K562 (cell line): Measurements from ENCODE around the gene SCAF11. TPM values are rescaled to one million over a fixed set of nuclear protein-coding genes. Genes with fewer than 3 reads are reported as not detected.

Experiments
- BACH1 ChIP-seq: fragments of 200-800 bp; sonication (Bioruptor generic); IDR thresholded peaks from 2 replicates; pipeline ENCODE4 v1.6.1; 2016; ENCODE audit warnings: missing genetic modification characterization, missing compliant biosample characterization
- DNMT1 ChIP-seq: fragments of 450-650 bp; IDR thresholded peaks from 2 replicates; pipeline ENCODE4 v1.6.1; 2016; ENCODE audit warnings: antibody characterized with exemption, mild to moderate bottlenecking
- ETV6 ChIP-seq, 3 experiments: fragments of 150-350 bp in 1 of 3; sonication (generic) in 1 of 3; formaldehyde crosslinking in 1 of 3; IDR thresholded peaks; 2 replicates each; pipeline versions ENCODE4 v1.6.1 to v1.8.0; 2014 to 2022; ENCODE audit warnings: borderline replicate concordance in 2 of 3, low read depth in 2 of 3, antibody characterized with exemption in 1 of 3, low read length in 1 of 3, mild to moderate bottlenecking in 1 of 3, missing genetic modification reagents in 1 of 3
- EWSR1 ChIP-seq: fragments of 450-650 bp; IDR thresholded peaks from 2 replicates; pipeline ENCODE4 v1.6.1; 2018; ENCODE audit warnings: borderline replicate concordance, mild to moderate bottlenecking, low read depth, moderate library complexity; ENCODE audit not compliant: partially characterized antibody
- HDAC2 ChIP-seq: fragments of 450-650 bp; IDR thresholded peaks from 2 replicates; pipeline ENCODE4 v1.6.1; 2016; ENCODE audit warnings: mild to moderate bottlenecking
- HIVEP1 ChIP-seq: fragments of 250-450 bp; sonication (Bioruptor Pico); IDR thresholded peaks from 2 replicates; pipeline ENCODE4 v1.4.0; 2020; ENCODE audit warnings: mild to moderate bottlenecking
- KHSRP ChIP-seq: fragments of 450-650 bp; IDR thresholded peaks from 2 replicates; pipeline ENCODE4 v1.6.1; 2017
- KLF10 ChIP-seq: fragments of 250-450 bp; sonication (Bioruptor Pico); IDR thresholded peaks from 2 replicates; pipeline ENCODE4 v1.6.1; 2021; ENCODE audit warnings: matching md5 sums
- RBM34 ChIP-seq: fragments of 200-400 bp; formaldehyde crosslinking; IDR thresholded peaks from 2 replicates; pipeline ENCODE4 v1.6.1; 2018; ENCODE audit warnings: low read length, borderline replicate concordance; ENCODE audit not compliant: insufficient read depth
- SRSF9 ChIP-seq: fragments of 200-400 bp; formaldehyde crosslinking; IDR thresholded peaks from 2 replicates; pipeline ENCODE4 v1.6.1; 2017; ENCODE audit warnings: low read depth, low read length, borderline replicate concordance
- SUPT5H ChIP-seq: fragments of 450-650 bp; IDR thresholded peaks from 2 replicates; pipeline ENCODE4 v1.6.1; 2016
- ZNF197 ChIP-seq: fragments of 200-800 bp; sonication (Bioruptor generic); IDR thresholded peaks from 2 replicates; pipeline ENCODE4 v1.6.1; 2016; ENCODE audit warnings: low read depth, missing genetic modification characterization, missing compliant biosample characterization
- ZNF668 ChIP-seq: fragments of 250-450 bp; sonication (Bioruptor Pico); IDR thresholded peaks from 2 replicates; pipeline ENCODE4 v1.8.0; 2022; ENCODE audit warnings: mild to moderate bottlenecking, inconsistent platforms
- polyA plus RNA-seq, 8 experiments: library from polyadenylated mRNA; depleted of rRNA in 4 of 8; stranded (reverse) in 5 of 8; unstranded in 3 of 8; fragments of >200 nt; fragmentation: Nextera tagmentation in 2 of 8; fragmentation: Illumina TruSeq in 1 of 8; extraction: Ambion mirVana in 2 of 8; extraction: Trizol in 1 of 8; gene quantifications; 2 replicates each; pipeline versions ENCODE4 v1.2.1 to v1.2.3, GENCODE V29; 2011 to 2014; ENCODE audit warnings: inconsistent platforms in 1 of 8, missing spikeins in 1 of 8
- total RNA-seq, 7 experiments: library from RNA; depleted of rRNA in 6 of 7; stranded (reverse); fragments of >200 nt in 6 of 7; fragmentation: Illumina TruSeq in 2 of 7; extraction: Trizol in 2 of 7; gene quantifications; 2 replicates each; pipeline versions ENCODE4 v1.2.1 to v1.2.3, GENCODE V29; 2011 to 2021; ENCODE audit warnings: low replicate concordance in 1 of 7
- TF ChIP-seq, protein P1 (sequence below): sonication (generic); formaldehyde crosslinking; IDR thresholded peaks from 2 replicates; pipeline ENCODE4 v1.8.0; 2022; ENCODE audit warnings: mild to moderate bottlenecking, missing genetic modification reagents
- TF ChIP-seq, protein P2 (sequence below): fragments of 450-650 bp; IDR thresholded peaks from 2 replicates; pipeline ENCODE4 v1.6.1; 2016; ENCODE audit warnings: low read depth
- TF ChIP-seq, protein P3 (sequence below): IDR thresholded peaks from 2 replicates; pipeline ENCODE4 v1.6.1; 2011; ENCODE audit warnings: borderline replicate concordance, low read depth, mild to moderate bottlenecking, moderate library complexity, low read length; ENCODE audit not compliant: insufficient read depth, poor library complexity, severe bottlenecking

The SCAF11 gene
- total and polyA plus RNA-seq, 9 of the 15 experiments (the other 6 are each of a cell fraction or from before 2014, with no cell fraction given): 30.4 to 119 (median 80.0) TPM

DNA sequence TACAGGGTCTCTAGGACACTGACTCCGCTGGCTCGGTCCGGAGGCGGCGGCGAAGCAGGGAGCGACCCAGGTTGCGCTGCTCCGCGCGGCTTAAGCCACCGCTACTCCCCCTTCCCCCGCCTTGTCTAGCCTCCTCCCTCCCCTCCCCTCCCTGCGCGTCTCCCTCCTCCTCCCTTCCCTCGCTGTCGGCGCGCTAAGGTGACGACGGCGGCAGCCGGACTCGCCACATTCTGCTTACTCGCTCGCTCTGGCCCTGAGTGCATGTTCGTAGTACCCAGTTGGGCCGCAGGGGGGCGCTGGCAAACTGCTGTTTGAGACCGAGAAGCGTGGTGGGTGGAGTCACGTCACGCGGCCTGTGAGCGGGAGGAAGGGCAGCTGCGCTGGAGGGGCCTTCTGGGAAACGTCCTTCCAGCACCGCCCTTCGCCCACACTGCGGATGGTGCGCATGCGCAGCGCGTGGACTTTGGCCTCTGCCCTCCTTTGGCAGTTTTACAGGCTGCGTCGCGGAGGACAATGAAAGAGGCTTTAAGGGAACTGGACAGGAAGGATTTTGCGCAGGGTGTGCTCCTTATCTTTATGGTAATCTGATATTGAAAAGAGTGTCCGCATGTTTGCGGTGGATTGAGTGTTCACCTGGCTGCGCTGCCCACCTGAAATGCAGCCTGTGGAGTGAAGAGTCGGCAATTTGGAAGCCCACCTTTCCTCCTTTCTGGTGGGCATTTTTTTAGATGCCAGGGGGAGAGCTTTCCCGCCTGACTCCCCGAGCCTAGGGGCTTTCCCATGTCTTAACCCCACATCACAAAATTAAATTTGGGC is at the start of gene SCAF11 (continued):
- TF ChIP-seq KHSRP (peak; percentile 63; the same call in 1 of the 2 replicates), HDAC2 (no peak), RBM34 (no peak), ETV6 (IDR thresholded peaks at IDR 0.05; ENCODE audit: borderline replicate concordance in 1 of 2, low read depth in 2 of 2, low read length in 1 of 2) (no peak), ETV6 (CRISPR knock-in tag; IDR thresholded peaks at IDR 0.05; ENCODE audit: borderline replicate concordance) (0 out of 2 replicates have a peak, but pooled peaks have one; percentile 88), KLF10 (CRISPR knock-in tag) (no peak), SRSF9 (no peak), DNMT1 (no peak), ZNF197 (no peak), EWSR1 (no peak), HIVEP1 (CRISPR knock-in tag) (no peak), SUPT5H (peak; percentile 79), BACH1 (tag) (peak; percentile 97), ZNF668 (no peak)
- TF ChIP-seq, protein P1, sequence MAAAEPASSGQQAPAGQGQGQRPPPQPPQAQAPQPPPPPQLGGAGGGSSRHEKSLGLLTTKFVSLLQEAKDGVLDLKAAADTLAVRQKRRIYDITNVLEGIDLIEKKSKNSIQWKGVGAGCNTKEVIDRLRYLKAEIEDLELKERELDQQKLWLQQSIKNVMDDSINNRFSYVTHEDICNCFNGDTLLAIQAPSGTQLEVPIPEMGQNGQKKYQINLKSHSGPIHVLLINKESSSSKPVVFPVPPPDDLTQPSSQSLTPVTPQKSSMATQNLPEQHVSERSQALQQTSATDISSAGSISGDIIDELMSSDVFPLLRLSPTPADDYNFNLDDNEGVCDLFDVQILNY (CRISPR knock-in tag): 0 out of 2 replicates have a peak, but pooled peaks have one; percentile 92
- TF ChIP-seq, protein P2, sequence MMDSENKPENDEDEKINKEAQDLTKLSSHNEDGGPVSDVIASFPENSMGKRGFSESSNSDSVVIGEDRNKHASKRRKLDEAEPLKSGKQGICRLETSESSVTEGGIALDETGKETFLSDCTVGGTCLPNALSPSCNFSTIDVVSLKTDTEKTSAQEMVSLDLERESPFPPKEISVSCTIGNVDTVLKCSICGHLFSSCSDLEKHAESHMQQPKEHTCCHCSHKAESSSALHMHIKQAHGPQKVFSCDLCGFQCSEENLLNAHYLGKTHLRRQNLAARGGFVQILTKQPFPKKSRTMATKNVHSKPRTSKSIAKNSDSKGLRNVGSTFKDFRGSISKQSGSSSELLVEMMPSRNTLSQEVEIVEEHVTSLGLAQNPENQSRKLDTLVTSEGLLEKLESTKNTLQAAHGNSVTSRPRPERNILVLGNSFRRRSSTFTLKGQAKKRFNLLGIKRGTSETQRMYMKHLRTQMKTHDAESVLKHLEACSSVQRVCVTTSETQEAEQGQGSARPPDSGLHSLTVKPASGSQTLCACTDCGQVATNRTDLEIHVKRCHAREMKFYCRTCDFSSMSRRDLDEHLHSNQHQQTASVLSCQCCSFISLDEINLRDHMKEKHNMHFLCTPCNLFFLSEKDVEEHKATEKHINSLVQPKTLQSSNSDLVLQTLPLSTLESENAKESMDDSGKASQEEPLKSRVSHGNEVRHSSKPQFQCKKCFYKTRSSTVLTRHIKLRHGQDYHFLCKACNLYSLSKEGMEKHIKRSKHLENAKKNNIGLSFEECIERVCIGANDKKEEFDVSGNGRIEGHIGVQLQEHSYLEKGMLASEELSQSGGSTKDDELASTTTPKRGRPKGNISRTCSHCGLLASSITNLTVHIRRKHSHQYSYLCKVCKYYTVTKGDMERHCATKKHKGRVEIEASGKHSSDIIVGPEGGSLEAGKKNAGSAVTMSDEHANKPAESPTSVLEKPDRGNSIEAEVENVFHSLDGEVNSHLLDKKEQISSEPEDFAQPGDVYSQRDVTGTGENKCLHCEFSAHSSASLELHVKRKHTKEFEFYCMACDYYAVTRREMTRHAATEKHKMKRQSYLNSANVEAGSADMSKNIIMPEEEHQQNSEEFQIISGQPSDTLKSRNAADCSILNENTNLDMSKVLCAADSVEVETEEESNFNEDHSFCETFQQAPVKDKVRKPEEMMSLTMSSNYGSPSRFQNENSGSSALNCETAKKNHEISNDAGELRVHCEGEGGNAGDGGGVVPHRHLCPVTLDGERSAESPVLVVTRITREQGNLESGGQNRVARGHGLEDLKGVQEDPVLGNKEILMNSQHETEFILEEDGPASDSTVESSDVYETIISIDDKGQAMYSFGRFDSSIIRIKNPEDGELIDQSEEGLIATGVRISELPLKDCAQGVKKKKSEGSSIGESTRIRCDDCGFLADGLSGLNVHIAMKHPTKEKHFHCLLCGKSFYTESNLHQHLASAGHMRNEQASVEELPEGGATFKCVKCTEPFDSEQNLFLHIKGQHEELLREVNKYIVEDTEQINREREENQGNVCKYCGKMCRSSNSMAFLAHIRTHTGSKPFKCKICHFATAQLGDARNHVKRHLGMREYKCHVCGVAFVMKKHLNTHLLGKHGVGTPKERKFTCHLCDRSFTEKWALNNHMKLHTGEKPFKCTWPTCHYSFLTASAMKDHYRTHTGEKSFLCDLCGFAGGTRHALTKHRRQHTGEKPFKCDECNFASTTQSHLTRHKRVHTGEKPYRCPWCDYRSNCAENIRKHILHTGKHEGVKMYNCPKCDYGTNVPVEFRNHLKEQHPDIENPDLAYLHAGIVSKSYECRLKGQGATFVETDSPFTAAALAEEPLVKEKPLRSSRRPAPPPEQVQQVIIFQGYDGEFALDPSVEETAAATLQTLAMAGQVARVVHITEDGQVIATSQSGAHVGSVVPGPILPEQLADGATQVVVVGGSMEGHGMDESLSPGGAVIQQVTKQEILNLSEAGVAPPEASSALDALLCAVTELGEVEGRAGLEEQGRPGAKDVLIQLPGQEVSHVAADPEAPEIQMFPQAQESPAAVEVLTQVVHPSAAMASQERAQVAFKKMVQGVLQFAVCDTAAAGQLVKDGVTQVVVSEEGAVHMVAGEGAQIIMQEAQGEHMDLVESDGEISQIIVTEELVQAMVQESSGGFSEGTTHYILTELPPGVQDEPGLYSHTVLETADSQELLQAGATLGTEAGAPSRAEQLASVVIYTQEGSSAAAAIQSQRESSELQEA: no peak
- TF ChIP-seq, protein P3, sequence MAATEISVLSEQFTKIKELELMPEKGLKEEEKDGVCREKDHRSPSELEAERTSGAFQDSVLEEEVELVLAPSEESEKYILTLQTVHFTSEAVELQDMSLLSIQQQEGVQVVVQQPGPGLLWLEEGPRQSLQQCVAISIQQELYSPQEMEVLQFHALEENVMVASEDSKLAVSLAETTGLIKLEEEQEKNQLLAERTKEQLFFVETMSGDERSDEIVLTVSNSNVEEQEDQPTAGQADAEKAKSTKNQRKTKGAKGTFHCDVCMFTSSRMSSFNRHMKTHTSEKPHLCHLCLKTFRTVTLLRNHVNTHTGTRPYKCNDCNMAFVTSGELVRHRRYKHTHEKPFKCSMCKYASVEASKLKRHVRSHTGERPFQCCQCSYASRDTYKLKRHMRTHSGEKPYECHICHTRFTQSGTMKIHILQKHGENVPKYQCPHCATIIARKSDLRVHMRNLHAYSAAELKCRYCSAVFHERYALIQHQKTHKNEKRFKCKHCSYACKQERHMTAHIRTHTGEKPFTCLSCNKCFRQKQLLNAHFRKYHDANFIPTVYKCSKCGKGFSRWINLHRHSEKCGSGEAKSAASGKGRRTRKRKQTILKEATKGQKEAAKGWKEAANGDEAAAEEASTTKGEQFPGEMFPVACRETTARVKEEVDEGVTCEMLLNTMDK: peak; percentile 61
